ENCODE results near the gene ANKRD20A1.
"Not testable (repeated sequence)": the region's sequence is repeated elsewhere in the genome, so short reads cannot be mapped to it uniquely, and the experiment has no call there.

Gene ANKRD20A1

DNA sequence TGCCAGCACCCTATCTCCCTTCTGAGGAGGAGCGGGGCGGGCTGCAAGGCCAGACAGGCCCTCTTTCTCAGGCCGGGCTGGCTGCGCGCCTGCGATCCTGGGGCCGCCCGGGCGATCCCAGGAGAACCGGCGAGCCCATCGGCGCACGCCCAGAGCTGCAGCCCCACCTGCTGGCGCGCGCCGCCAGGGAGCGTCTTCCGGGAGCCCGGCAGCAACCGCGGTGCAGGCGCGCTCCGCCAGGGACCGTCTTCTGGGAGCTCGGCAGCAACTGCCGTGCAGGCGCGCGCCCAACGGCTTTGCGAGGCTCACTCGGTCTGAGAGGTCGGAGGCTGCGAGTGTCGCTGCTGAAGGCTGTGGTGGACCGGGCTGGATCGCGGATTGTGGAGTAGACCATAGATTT, at the start of gene ANKRD20A1:
TSS of gene ANKRD20A1 (plus strand) at position 61 of the 400 bp plus-strand sequence. CDS start 496 bp downstream, outside the sequence.
- not testable (repeated sequence) for H3K27me3 ChIP-seq (ENCODE audit: control insufficient read depth in 2 of 2, insufficient read depth in 2 of 2, low read length in 2 of 2); H3K4me3 ChIP-seq (ENCODE audit: low read length in 2 of 2); H3K9me3 ChIP-seq (ENCODE audit: control insufficient read depth in 2 of 2, low read length in 2 of 2); H3K27ac ChIP-seq (ENCODE audit: low read depth in 2 of 2, low read length in 2 of 2); H3K4me1 ChIP-seq (ENCODE audit: control insufficient read depth in 2 of 2, insufficient read depth in 2 of 2, low read length in 2 of 2); H3K9ac ChIP-seq (ENCODE audit: low read depth in 1 of 2, low read length in 2 of 2); H3K36me3 ChIP-seq (ENCODE audit: control insufficient read depth in 2 of 2, insufficient read depth in 2 of 2, low read length in 2 of 2)

DNA sequence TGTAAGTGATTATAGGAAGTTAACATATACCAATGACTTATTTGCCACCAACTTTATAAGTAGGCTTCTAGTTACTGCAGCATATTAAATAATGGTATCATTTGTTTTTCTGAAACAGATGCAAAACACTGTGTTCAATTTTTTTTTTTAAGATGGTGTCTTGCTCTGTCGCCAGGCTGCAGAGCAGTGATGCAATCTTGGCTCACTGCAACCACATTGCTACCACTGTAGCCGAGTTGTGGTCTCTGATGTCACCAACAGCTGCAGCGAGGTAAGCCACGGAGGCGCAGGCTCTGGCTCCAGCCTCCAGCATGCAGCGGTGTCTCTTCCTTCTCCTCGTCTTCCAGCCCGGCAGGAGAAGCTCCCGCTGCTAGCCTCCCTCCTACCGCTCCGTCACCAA, 26.6 kb upstream of the ANKRD20A1 start:
- H3K4me1 ChIP-seq (ENCODE audit: control insufficient read depth in 2 of 2, insufficient read depth in 2 of 2, low read length in 2 of 2): not testable (repeated sequence)

More for the DNA sequence above, 26.6 kb upstream of the ANKRD20A1 start:
- H3K9me3 ChIP-seq (ENCODE audit: control insufficient read depth in 2 of 2, low read length in 2 of 2); H3K9ac ChIP-seq (ENCODE audit: low read depth in 1 of 2, low read length in 2 of 2); H3K36me3 ChIP-seq (ENCODE audit: control insufficient read depth in 2 of 2, insufficient read depth in 2 of 2, low read length in 2 of 2); H3K27ac ChIP-seq (ENCODE audit: low read depth in 2 of 2, low read length in 2 of 2); H3K4me3 ChIP-seq (ENCODE audit: low read length in 2 of 2); H3K27me3 ChIP-seq (ENCODE audit: control insufficient read depth in 2 of 2, insufficient read depth in 2 of 2, low read length in 2 of 2): not testable (repeated sequence)
